Stimulated activated effector memory CD8-positive, alpha-beta T cell treated with anti-CD3 and anti-CD28 coated beads, Interleukin-12 subunit alpha, Interleukin-12 subunit beta, amount 100 ng/mL, for 72 hours (primary cell): ENCODE results near the gene PTPRC.
A peak's percentile ranks its signal among the peaks of the same experiment; 100 is the strongest.

Source experiments
- ATAC-seq: fragments of 150-1000 bp; cut with Tn5 transposase; 2 replicates; pipeline ENCODE4 v1.10.0; 2021
- DNase-seq, 2 donors: peaks; one replicate each; pipeline ENCODE4 v3.0.0; 2021 to 2022; ENCODE audit warnings: low spot score in 2 of 2
- H3K27ac Mint-ChIP-seq: one replicate; pipeline ENCODE4 v1.8.0; 2022; ENCODE audit warnings: mild to moderate bottlenecking, mixed read lengths
- H3K36me3 Mint-ChIP-seq: one replicate; pipeline ENCODE4 v1.8.0; 2022; ENCODE audit warnings: mild to moderate bottlenecking, mixed read lengths
- H3K4me1 Mint-ChIP-seq: one replicate; pipeline ENCODE4 v1.8.0; 2022; ENCODE audit warnings: mixed read lengths
- H3K4me3 Mint-ChIP-seq: one replicate; pipeline ENCODE4 v1.8.0; 2022; ENCODE audit warnings: mild to moderate bottlenecking, mixed read lengths
- H3K9me3 Mint-ChIP-seq: one replicate; pipeline ENCODE4 v1.8.0; 2022; ENCODE audit warnings: mixed read lengths

Gene PTPRC

GRCh38 chr1:198794498-198794897 is 155.7 kb downstream of the PTPRC start:
- H3K9me3 Mint-ChIP-seq: peaks cover 7% of the 10 kb centered on the region
- DNase-seq (no peak), ATAC-seq (peak; percentile 47)
- no peak overlapping the region for H3K27ac Mint-ChIP-seq
- no peaks in the 10 kb centered on the region for H3K4me1 Mint-ChIP-seq
- H3K4me3 Mint-ChIP-seq: no peak overlapping the region
- no peaks in the 10 kb centered on the region for H3K36me3 Mint-ChIP-seq

DNA sequence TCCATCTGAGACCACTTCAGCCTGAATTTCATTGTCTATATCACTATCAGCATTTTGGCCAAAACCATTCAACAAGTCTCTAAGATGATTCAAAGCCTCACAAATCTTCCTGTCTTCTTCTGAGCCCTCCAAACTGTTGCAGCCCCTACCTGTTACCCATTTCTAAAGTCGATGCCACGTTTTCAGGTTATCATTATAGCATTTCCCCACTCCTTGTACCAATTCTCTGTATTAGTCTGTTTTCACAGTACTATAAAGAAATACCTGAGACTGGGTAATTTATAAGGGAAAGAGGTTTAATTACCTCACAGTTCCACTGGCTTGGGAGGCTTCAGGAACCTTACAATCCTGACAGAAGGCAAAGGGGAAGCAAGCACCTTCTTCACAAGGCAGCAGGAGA is 158.8 kb downstream of the PTPRC start:
- H3K27ac Mint-ChIP-seq: no peak overlapping the region
- DNase-seq (no peak), ATAC-seq (no peak)
- H3K36me3 Mint-ChIP-seq: no peaks in the 10 kb centered on the region
- no peaks in the 10 kb centered on the region for H3K4me1 Mint-ChIP-seq
- no peak overlapping the region for H3K4me3 Mint-ChIP-seq
- peaks cover 7% of the 10 kb centered on the region for H3K9me3 Mint-ChIP-seq

DNA sequence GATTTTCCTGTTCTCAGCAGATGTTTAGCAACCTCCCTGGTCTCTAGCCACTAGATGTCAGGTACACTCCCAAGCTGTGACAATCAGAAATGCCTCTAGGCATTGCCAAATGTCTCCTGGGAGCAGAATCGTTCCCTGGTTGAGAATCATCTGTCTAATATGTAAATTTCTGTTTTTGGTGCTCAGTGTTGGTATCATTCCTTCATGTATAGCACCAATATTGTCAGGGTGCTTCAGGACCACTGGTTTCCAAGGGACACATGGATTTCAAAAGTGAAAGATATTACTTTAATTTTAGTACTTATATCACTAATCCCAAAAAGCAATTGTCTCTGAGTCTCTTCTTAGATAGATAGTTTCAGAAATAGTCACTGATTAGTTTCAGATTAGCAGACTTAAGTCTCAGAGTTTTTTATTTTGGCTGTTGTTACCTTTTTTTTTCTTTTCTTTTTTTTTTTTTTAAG is 160.1 kb downstream of the PTPRC start:
- Mint-ChIP-seq H3K4me1 (no peaks in the 10 kb centered on the region), H3K4me3 (no peak overlapping the region), H3K27ac (no peak overlapping the region), H3K9me3 (peaks cover 7% of the 10 kb centered on the region), H3K36me3 (no peaks in the 10 kb centered on the region)
- DNase-seq (no peak), ATAC-seq (no peak)

DNA sequence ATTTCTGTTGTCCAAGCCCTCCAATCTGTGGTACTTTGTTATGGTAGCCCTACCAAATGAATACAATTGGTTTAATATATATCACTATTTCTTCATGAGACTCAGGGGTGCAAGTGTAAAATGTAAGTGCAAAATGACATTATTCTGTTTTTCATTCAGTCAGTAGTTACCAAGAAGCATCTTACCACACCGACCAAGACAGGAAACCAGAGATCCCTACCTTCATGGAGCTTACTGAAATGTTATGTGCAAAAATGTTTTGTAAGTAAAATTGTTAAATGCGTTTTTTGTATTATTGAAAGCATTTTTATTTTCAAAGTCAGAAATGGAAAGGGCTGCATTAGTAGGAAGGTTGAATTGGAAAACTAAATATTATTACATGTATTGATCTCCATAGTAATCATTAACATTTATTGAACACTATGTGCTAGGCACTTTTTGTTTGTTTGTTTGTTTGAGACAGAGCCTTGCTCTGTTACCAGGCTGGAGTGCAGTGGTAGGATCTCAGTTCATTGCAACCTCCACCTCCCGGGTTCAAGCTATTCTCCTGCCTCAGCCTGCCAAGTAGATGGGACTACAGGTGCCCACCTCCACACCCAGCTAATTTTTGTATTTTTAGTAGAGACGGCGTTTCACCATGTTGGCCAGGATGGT is 166.8 kb downstream of the PTPRC start:
- no peaks in the 10 kb centered on the region for H3K9me3 Mint-ChIP-seq
- DNase-seq: no peak
- no peak for ATAC-seq
- no peaks in the 10 kb centered on the region for H3K36me3 Mint-ChIP-seq
- no peak overlapping the region for H3K27ac Mint-ChIP-seq
- no peaks in the 10 kb centered on the region for H3K4me1 Mint-ChIP-seq
- H3K4me3 Mint-ChIP-seq: no peak overlapping the region

DNA sequence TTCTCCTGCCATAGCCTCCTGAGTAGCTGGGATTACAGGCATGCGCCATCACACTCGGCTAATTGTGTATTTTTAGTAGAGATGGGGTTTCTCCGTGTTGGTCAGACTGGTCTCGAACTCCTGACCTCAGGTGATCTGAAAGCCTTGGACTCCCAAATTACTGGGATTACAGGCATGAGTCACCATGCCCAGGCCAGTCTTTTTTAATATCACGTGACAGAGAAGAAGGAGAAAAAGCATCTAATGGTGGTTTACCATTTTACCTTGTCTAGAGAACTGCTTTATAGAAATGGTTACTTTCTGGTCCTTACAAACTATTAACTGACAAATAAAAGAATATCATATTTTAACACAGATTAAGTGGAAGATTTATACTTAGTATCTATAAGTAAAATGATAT is 168.0 kb downstream of the PTPRC start:
- Mint-ChIP-seq H3K4me3 (no peak overlapping the region), H3K36me3 (no peaks in the 10 kb centered on the region), H3K27ac (no peak overlapping the region), H3K9me3 (no peaks in the 10 kb centered on the region), H3K4me1 (no peaks in the 10 kb centered on the region)
- no peak for ATAC-seq
- DNase-seq: no peak
